Liver (tissue), 9 donors: ENCODE results near the gene GGTLC2. TPM values are rescaled to one million over a fixed set of nuclear protein-coding genes. Genes with fewer than 3 reads are reported as not detected.
"Not testable (repeated sequence)": the region's sequence is repeated elsewhere in the genome, so short reads cannot be mapped to it uniquely, and the experiment has no call there.

ENCODE experiments used
- DNase-seq: peaks from one replicate; pipeline ENCODE4 v3.0.0-alpha.2; 2017; ENCODE audit warnings: low spot score
- H3K27ac ChIP-seq, 2 donors: one replicate each; pipeline ENCODE4 v1.7.0; 2013; ENCODE audit warnings: inconsistent platforms in 2 of 2, low read length in 2 of 2, control low read depth in 1 of 2, low read depth in 1 of 2, mild to moderate bottlenecking in 1 of 2
- H3K27me3 ChIP-seq, 4 donors: one replicate each; pipeline versions ENCODE4 v1.6.1 to v1.7.0; 2013; ENCODE audit warnings: low read length in 3 of 4, inconsistent platforms in 1 of 4, mild to moderate bottlenecking in 1 of 4, moderate library complexity in 1 of 4; ENCODE audit not compliant: control insufficient read depth in 4 of 4, insufficient read depth in 4 of 4
- H3K36me3 ChIP-seq, 4 donors: one replicate each; pipeline versions ENCODE4 v1.6.1 to v1.7.0; 2013; ENCODE audit warnings: low read length in 3 of 4, mild to moderate bottlenecking in 3 of 4, low read depth in 1 of 4, moderate library complexity in 1 of 4; ENCODE audit not compliant: control insufficient read depth in 4 of 4, insufficient read depth in 3 of 4
- H3K4me1 ChIP-seq, 4 donors: one replicate each; pipeline versions ENCODE4 v1.6.1 to v1.7.0; 2013; ENCODE audit warnings: low read length in 3 of 4, mild to moderate bottlenecking in 3 of 4, moderate library complexity in 1 of 4; ENCODE audit not compliant: control insufficient read depth in 4 of 4, insufficient read depth in 4 of 4
- H3K4me3 ChIP-seq, 3 donors: one replicate each; pipeline versions ENCODE4 v1.6.1 to v1.7.0; 2013; ENCODE audit warnings: low read length in 3 of 3, control low read depth in 1 of 3, low read depth in 1 of 3, mild to moderate bottlenecking in 1 of 3
- H3K9ac ChIP-seq, 2 donors: one replicate each; pipeline ENCODE4 v1.7.0; 2013; ENCODE audit warnings: low read length in 2 of 2, mild to moderate bottlenecking in 2 of 2, moderate library complexity in 2 of 2, control low read depth in 1 of 2, low read depth in 1 of 2
- H3K9me3 ChIP-seq, 4 donors: one replicate each; pipeline versions ENCODE4 v1.6.1 to v1.7.0; 2013; ENCODE audit warnings: low read length in 3 of 4; ENCODE audit not compliant: control insufficient read depth in 4 of 4
- CTCF ChIP-seq: fragments of 150-350 bp; IDR thresholded peaks from 2 replicates; pipeline ENCODE4 v1.5.1; 2017; ENCODE audit warnings: improper control_type of control experiment, low read depth, low read length; ENCODE audit not compliant: missing input control
- EGR1 ChIP-seq, 2 donors: IDR thresholded peaks; 2 replicates each; pipeline ENCODE4 v1.6.1; 2016 to 2018; ENCODE audit warnings: antibody characterized with exemption in 2 of 2, low read depth in 2 of 2
- FOXA1 ChIP-seq: IDR thresholded peaks from 2 replicates; pipeline ENCODE4 v1.6.1; 2016; ENCODE audit warnings: antibody characterized with exemption
- FOXA2 ChIP-seq: IDR thresholded peaks from 2 replicates; pipeline ENCODE4 v1.6.1; 2016; ENCODE audit warnings: antibody characterized with exemption
- GABPA ChIP-seq, 2 donors: IDR thresholded peaks in 1 of 2; conservative IDR thresholded peaks in 1 of 2; 2 replicates each; pipeline ENCODE4 v1.6.1; 2016; ENCODE audit warnings: antibody characterized with exemption in 2 of 2, mild to moderate bottlenecking in 1 of 2, moderate library complexity in 1 of 2
- HNF4A ChIP-seq, 2 donors: conservative IDR thresholded peaks; 2 replicates each; pipeline ENCODE4 v1.6.1; 2016; ENCODE audit warnings: antibody characterized with exemption in 2 of 2, mild to moderate bottlenecking in 2 of 2
- HNF4G ChIP-seq: IDR thresholded peaks from 2 replicates; pipeline ENCODE4 v1.6.1; 2016; ENCODE audit warnings: antibody characterized with exemption
- MAX ChIP-seq: IDR thresholded peaks from 2 replicates; pipeline ENCODE4 v1.6.1; 2016; ENCODE audit warnings: antibody characterized with exemption
- NR2F2 ChIP-seq: IDR thresholded peaks from 2 replicates; pipeline ENCODE4 v1.6.1; 2016; ENCODE audit warnings: antibody characterized with exemption
- RAD21 ChIP-seq, 2 donors: IDR thresholded peaks; 2 replicates each; pipeline ENCODE4 v1.6.1; 2016; ENCODE audit warnings: antibody characterized with exemption in 2 of 2, mild to moderate bottlenecking in 2 of 2
- REST ChIP-seq: IDR thresholded peaks from 2 replicates; pipeline ENCODE4 v1.6.1; 2016; ENCODE audit warnings: antibody characterized with exemption, mild to moderate bottlenecking
- RXRA ChIP-seq, 2 donors: IDR thresholded peaks; 2 replicates each; pipeline ENCODE4 v1.6.1; 2017 to 2018; ENCODE audit warnings: antibody characterized with exemption in 2 of 2, mild to moderate bottlenecking in 1 of 2
- TAF1 ChIP-seq: conservative IDR thresholded peaks from 2 replicates; pipeline ENCODE4 v1.6.1; 2016; ENCODE audit warnings: antibody characterized with exemption, mild to moderate bottlenecking
- YY1 ChIP-seq: IDR thresholded peaks from 2 replicates; pipeline ENCODE4 v1.6.1; 2016; ENCODE audit warnings: antibody characterized with exemption, mild to moderate bottlenecking
- ZBTB33 ChIP-seq: IDR thresholded peaks from 2 replicates; pipeline ENCODE4 v1.6.1; 2016; ENCODE audit warnings: antibody characterized with exemption
- WGBS: extraction: QIAGEN DNeasy Blood & Tissue Kit; methylation state at CpG from one replicate; pipeline ENCODE4 v1.1.7; 2013; 5-methylcytosine and 5-hydroxymethylcytosine counted together
- polyA plus RNA-seq, 2 donors: library from polyadenylated mRNA; stranded (reverse) in 1 of 2; unstranded in 1 of 2; fragments of 200-250 nt in 1 of 2; fragments of >200 nt in 1 of 2; fragmentation: Nextera tagmentation in 1 of 2; extraction: Ambion mirVana in 1 of 2; gene quantifications; one replicate each; pipeline versions ENCODE4 v1.2.1 to v1.2.3, GENCODE V29; 2013 to 2015
- total RNA-seq, 2 donors: library from RNA; depleted of rRNA; stranded (reverse); fragments of >200 nt; gene quantifications; one replicate each; pipeline ENCODE4 v1.2.3, GENCODE V29; 2014
- donor health status: healthy.
- donor health status: healthy.
- donor health status: healthy.
- donor health status: healthy.
- donor health status: healthy.

The GGTLC2 gene
- total RNA-seq, result not detected
- not detected for polyA plus RNA-seq

GRCh38 chr22:22644314-22644713 is at the start of gene GGTLC2:
Gene GGTLC2 (plus strand): TSS chr22:22644614. CDS start chr22:22646346, 1,732 bp downstream.
- not testable (repeated sequence) for H3K4me1 ChIP-seq, H3K9me3 ChIP-seq, H3K36me3 ChIP-seq, DNase-seq, H3K4me3 ChIP-seq, H3K9ac ChIP-seq, H3K27me3 ChIP-seq, H3K27ac ChIP-seq
- 100% methylated on average over 1 of the region's 30 CpGs for WGBS

GRCh38 chr22:22595001-22595835 is 49.2 kb upstream of the GGTLC2 start:
- Histone ChIP-seq H3K4me3 (no peak overlapping the region), H3K9me3 (no peaks in the 10 kb centered on the region), H3K36me3 (no peaks in the 10 kb centered on the region), H3K27ac (no peak overlapping the region), H3K4me1 (no peaks in the 10 kb centered on the region), H3K9ac (no peak overlapping the region), H3K27me3 (peaks cover 0 to 3% (median 0%) of the 10 kb centered on the region in 4 donors)
- 91% methylated on average over 5 of the region's 5 CpGs for WGBS
- TF ChIP-seq YY1 (no peak), RAD21 (IDR thresholded peaks at IDR 0.05) (no peak), ZBTB33 (no peak), GABPA (IDR thresholded peaks at IDR 0.05 in 1 of 2, conservative IDR thresholded peaks at IDR 0.05 in 1 of 2) (no peak), EGR1 (IDR thresholded peaks at IDR 0.05; ENCODE audit: low read depth in 2 of 2) (no peak), HNF4A (conservative IDR thresholded peaks at IDR 0.05) (no peak), CTCF (no peak), REST (no peak), MAX (no peak), NR2F2 (no peak), FOXA2 (no peak), FOXA1 (no peak), HNF4G (no peak), RXRA (IDR thresholded peaks at IDR 0.05) (no peak), TAF1 (no peak)
- no peak for DNase-seq
